Endodermal cell (in vitro differentiated cells): ENCODE measurements around the gene ROCK2. TPM values are rescaled to one million over a fixed set of nuclear protein-coding genes. Genes with fewer than 3 reads are reported as not detected.

Experiments used
- DNase-seq: peaks from one replicate; pipeline ENCODE4 v3.0.0-alpha.2; 2017
- H3K27ac ChIP-seq: 2 replicates; pipeline ENCODE4 v1.5.1; 2013; ENCODE audit warnings: mild to moderate bottlenecking, low read depth, low read length, moderate library complexity
- H3K27me3 ChIP-seq: 2 replicates; pipeline ENCODE4 v1.6.1; 2013; ENCODE audit warnings: mild to moderate bottlenecking, low read length, moderate library complexity; ENCODE audit not compliant: insufficient read depth, control insufficient read depth, poor library complexity, severe bottlenecking
- H3K36me3 ChIP-seq: 2 replicates; pipeline ENCODE4 v1.7.0; 2013; ENCODE audit warnings: mild to moderate bottlenecking, low read length, moderate library complexity; ENCODE audit not compliant: control insufficient read depth, insufficient read depth
- H3K4me1 ChIP-seq: one replicate; pipeline ENCODE4 v1.7.0; 2013; ENCODE audit warnings: low read length; ENCODE audit not compliant: control insufficient read depth, insufficient read depth
- H3K4me3 ChIP-seq: 2 replicates; pipeline ENCODE4 v1.5.1; 2013; ENCODE audit warnings: mild to moderate bottlenecking, low read length, moderate library complexity
- H3K9ac ChIP-seq: 2 replicates; pipeline ENCODE4 v1.6.1; 2013; ENCODE audit warnings: mild to moderate bottlenecking, low read length, moderate library complexity; ENCODE audit not compliant: poor library complexity, severe bottlenecking; ENCODE audit errors: extremely low read depth
- H3K9me3 ChIP-seq: 2 replicates; pipeline ENCODE4 v1.6.1; 2013; ENCODE audit warnings: mild to moderate bottlenecking, low read length, moderate library complexity; ENCODE audit not compliant: control insufficient read depth
- H3K27ac Mint-ChIP-seq: 2 replicates; pipeline ENCODE4 v1.8.0; 2020; ENCODE audit warnings: mixed read lengths
- H3K27me3 Mint-ChIP-seq: 2 replicates; pipeline ENCODE4 v1.8.0; 2021; ENCODE audit warnings: mild to moderate bottlenecking, mixed read lengths; ENCODE audit not compliant: insufficient read depth
- H3K36me3 Mint-ChIP-seq: 2 replicates; pipeline ENCODE4 v1.8.0; 2020; ENCODE audit warnings: low read depth, mixed read lengths
- H3K4me1 Mint-ChIP-seq: 2 replicates; pipeline ENCODE4 v1.8.0; 2020; ENCODE audit warnings: mixed read lengths
- H3K4me3 Mint-ChIP-seq: 2 replicates; pipeline ENCODE4 v1.8.0; 2020; ENCODE audit warnings: mild to moderate bottlenecking, moderate library complexity, mixed read lengths
- H3K9me3 Mint-ChIP-seq: 2 replicates; pipeline ENCODE4 v1.8.0; 2020; ENCODE audit warnings: mild to moderate bottlenecking, mixed read lengths
- WGBS, 2 experiments: methylation state at CpG; one replicate each; pipeline versions ENCODE4 v1.1.5 to v1.1.7; 2013; ENCODE audit warnings: missing lambda C conversion rate in 2 of 2, mixed read lengths in 1 of 2; ENCODE audit not compliant: insufficient coverage in 1 of 2, insufficient read length in 1 of 2; 5-methylcytosine and 5-hydroxymethylcytosine counted together
- total RNA-seq, 2 donors: library from RNA; stranded (reverse); fragmentation: NEBNext Ultra II Directional in 1 of 2; extraction: Animal tissue kit (Norgen Biotek cat#: 25700) in 1 of 2; gene quantifications; 2 replicates in 1 of 2; 3 replicates in 1 of 2; pipeline ENCODE4 v1.2.1, GENCODE V29; 2021
- TF ChIP-seq, protein P1 (sequence below): fragments of 200-600 bp; sonication (generic); conservative IDR thresholded peaks from 2 replicates; pipeline ENCODE4 v1.5.0; 2021; ENCODE audit warnings: antibody characterized with exemption, mild to moderate bottlenecking

Gene ROCK2
- total RNA-seq, 2 donors from 2014 or later = 27.2 to 32.6 TPM

DNA sequence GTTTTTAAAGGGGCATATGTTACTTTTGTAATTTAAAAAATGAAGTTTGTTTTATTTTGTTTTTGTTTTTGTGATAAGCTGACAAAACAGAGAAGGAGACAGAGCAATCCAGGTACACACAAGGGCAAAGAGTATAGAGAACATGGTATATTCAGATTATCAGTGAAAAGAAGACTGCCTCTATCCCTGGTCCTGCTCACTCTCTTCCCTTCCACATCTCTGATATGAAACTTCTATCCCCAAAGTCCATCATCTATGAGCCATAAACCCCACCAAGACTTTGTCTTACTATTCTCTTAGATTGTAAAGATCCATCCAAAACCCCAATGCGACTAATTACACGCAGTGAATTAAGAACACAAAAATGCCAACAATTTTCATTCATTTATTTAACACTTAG is 16.6 kb downstream of the ROCK2 start:
- H3K9me3 Mint-ChIP-seq = peaks cover 3% of the 10 kb centered on the region
- DNase-seq = no peak
- Histone ChIP-seq H3K9me3 (peaks cover 6% of the 10 kb centered on the region), H3K9ac (no peak overlapping the region), H3K4me1 (peaks cover 5% of the 10 kb centered on the region), H3K27ac (no peak overlapping the region), H3K27me3 (peaks cover 69% of the 10 kb centered on the region), H3K4me3 (no peak overlapping the region), H3K36me3 (peaks cover 3% of the 10 kb centered on the region)
- peaks cover 13% of the 10 kb centered on the region for H3K27me3 Mint-ChIP-seq
- H3K4me1 Mint-ChIP-seq = peaks cover 2% of the 10 kb centered on the region
- no peak overlapping the region for H3K4me3 Mint-ChIP-seq
- H3K36me3 Mint-ChIP-seq = no peaks in the 10 kb centered on the region
- TF ChIP-seq, protein P1, sequence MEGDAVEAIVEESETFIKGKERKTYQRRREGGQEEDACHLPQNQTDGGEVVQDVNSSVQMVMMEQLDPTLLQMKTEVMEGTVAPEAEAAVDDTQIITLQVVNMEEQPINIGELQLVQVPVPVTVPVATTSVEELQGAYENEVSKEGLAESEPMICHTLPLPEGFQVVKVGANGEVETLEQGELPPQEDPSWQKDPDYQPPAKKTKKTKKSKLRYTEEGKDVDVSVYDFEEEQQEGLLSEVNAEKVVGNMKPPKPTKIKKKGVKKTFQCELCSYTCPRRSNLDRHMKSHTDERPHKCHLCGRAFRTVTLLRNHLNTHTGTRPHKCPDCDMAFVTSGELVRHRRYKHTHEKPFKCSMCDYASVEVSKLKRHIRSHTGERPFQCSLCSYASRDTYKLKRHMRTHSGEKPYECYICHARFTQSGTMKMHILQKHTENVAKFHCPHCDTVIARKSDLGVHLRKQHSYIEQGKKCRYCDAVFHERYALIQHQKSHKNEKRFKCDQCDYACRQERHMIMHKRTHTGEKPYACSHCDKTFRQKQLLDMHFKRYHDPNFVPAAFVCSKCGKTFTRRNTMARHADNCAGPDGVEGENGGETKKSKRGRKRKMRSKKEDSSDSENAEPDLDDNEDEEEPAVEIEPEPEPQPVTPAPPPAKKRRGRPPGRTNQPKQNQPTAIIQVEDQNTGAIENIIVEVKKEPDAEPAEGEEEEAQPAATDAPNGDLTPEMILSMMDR = no peak
- H3K27ac Mint-ChIP-seq = no peak overlapping the region
- 93% methylated on average over 2 of the region's 2 CpGs; no CpG with 5 or more reads in 1 of the 2 experiments for WGBS, 2 experiments

DNA sequence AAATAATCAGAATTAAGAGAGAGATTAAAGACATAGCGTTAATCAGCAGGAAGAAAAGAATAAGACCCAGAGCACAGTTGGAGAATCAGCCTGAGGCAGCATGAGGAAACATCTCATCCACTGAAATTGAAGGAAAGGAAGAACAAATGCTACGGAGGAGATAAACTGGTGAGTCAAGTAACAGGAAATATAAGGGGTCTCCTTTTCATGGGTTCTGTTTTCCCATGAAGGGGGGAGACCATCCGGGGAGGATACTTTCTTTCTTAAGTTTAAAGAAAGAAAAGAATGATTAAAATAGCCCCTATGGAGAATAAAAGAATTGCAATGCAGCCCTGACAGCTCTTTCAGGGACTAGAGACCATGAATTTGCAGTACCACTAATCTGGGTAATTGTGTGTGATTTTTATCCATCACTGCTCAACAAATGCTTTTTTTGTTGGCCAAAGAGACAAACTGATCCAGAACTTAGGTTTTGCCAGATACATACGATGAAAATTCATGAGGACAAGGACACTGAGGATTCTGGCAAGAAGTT is 17.7 kb downstream of the ROCK2 start:
- Histone ChIP-seq H3K4me1 (peaks cover 5% of the 10 kb centered on the region), H3K9ac (no peak overlapping the region), H3K36me3 (no peaks in the 10 kb centered on the region), H3K27ac (no peak overlapping the region), H3K27me3 (peaks cover 74% of the 10 kb centered on the region), H3K4me3 (no peak overlapping the region), H3K9me3 (no peaks in the 10 kb centered on the region)
- Mint-ChIP-seq H3K4me3 (no peak overlapping the region), H3K4me1 (peaks cover 2% of the 10 kb centered on the region), H3K27ac (no peak overlapping the region), H3K27me3 (peaks cover 13% of the 10 kb centered on the region), H3K36me3 (no peaks in the 10 kb centered on the region), H3K9me3 (no peaks in the 10 kb centered on the region)
- TF ChIP-seq, protein P1 = peak; percentile 15
- 79 to 84% methylated on average over 3 to 4 of the region's 4 CpGs for WGBS, 2 experiments
- no peak for DNase-seq

DNA sequence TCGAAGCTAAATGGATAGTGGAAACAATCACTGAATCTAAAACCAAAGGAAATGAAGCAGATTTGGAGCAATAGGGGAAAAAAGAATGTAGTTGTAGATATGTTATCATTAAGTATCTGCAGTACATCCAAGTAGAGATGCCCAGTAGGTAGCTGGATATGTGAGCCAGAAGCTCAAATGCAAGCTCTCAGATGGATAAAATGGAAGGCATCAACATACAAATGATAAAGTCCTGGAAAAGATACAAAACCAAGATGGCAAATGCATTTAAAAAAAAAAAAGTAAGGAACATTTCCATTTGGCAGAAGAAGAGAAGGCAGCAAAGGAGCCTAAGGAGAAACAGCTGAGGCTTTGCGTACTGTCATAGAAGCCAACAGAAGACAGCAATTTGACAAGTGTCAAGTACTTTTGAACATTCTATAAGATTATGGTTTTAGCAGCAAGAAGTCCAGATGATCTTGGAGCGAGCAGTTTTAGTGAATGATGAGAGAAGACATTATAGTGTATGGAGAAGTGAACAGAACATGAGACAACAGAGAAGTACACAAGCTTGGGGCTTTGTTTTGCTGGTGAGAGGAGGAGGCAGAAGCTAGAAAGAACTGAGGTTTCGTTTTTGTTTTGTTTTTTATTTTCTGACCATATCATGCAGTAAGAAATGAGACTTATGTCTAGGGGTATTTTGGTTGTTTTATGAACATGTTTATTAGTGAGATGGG is 18.3 kb downstream of the ROCK2 start:
- Histone ChIP-seq H3K27me3 (peaks cover 74% of the 10 kb centered on the region), H3K36me3 (no peaks in the 10 kb centered on the region), H3K4me3 (no peak overlapping the region), H3K9me3 (no peaks in the 10 kb centered on the region), H3K27ac (no peak overlapping the region), H3K9ac (no peak overlapping the region), H3K4me1 (peaks cover 5% of the 10 kb centered on the region)
- 64 to 68% methylated on average over 3 to 4 of the region's 4 CpGs for WGBS, 2 experiments
- DNase-seq = no peak
- H3K36me3 Mint-ChIP-seq = no peaks in the 10 kb centered on the region
- H3K4me1 Mint-ChIP-seq = peaks cover 2% of the 10 kb centered on the region
- TF ChIP-seq, protein P1 = no peak
- H3K9me3 Mint-ChIP-seq = no peaks in the 10 kb centered on the region
- H3K27ac Mint-ChIP-seq = no peak overlapping the region
- H3K4me3 Mint-ChIP-seq = no peak overlapping the region
- H3K27me3 Mint-ChIP-seq = peaks cover 13% of the 10 kb centered on the region
